Measurements from ENCODE around the gene MKLN1. TPM values are rescaled to one million over a fixed set of nuclear protein-coding genes. Genes with fewer than 3 reads are reported as not detected.

MKLN1 gene
- polyA plus RNA-seq, 2 of the 4 experiments (the other 2 are of a cell fraction) = 39.6 to 84.5 TPM

DNA sequence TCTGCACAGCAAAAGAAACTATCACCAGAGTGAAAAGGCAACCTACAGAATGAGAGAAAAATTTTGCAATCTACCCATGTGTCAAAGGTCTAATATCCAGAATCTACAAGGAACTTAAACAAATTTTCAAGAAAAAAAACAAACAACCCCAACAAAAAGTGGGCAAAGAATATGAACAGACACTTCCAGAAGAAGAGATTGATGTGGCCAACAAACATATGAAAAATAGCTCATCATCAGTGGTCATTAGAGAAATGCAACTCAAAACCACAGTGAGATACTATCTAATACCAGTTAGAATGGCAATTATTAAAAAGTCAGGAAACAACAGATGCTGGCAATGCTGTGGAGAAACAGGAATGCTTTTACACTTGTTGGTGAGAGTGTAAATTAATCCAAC, 7.1 kb upstream of the MKLN1 start:
- ATAC-seq = no peak
- no peak overlapping the region for H3K4me3 ChIP-seq
- no peak overlapping the region for H3K4me2 ChIP-seq
- no peak for DNase-seq (ENCODE audit: low read depth in 1 of 2, low spot score in 1 of 2)
- FAIRE-seq = no peak
- TF ChIP-seq TP53 (CRISPR knock-in tag; IDR thresholded peaks at IDR 0.05) (no peak), JUNB (IDR thresholded peaks at IDR 0.05) (no peak), EP300 (IDR thresholded peaks at IDR 0.05) (no peak), MAFK (IDR thresholded peaks at IDR 0.05; ENCODE audit: partially characterized antibody) (no peak), EHF (CRISPR knock-in tag; IDR thresholded peaks at IDR 0.05) (no peak), FOSB (CRISPR knock-in tag; IDR thresholded peaks at IDR 0.05) (no peak), MYC (IDR thresholded peaks at IDR 0.05; ENCODE audit: borderline replicate concordance, low read length) (no peak), ZC3H11A (IDR thresholded peaks at IDR 0.05) (no peak), FOSL2 (IDR thresholded peaks at IDR 0.05) (no peak), FOSL2 (CRISPR knock-in tag; IDR thresholded peaks at IDR 0.05) (no peak), NR3C1 (IDR thresholded peaks at IDR 0.05) (no peak), HEYL (CRISPR knock-in tag; IDR thresholded peaks at IDR 0.05) (no peak)
- TF ChIP-seq, protein P1, sequence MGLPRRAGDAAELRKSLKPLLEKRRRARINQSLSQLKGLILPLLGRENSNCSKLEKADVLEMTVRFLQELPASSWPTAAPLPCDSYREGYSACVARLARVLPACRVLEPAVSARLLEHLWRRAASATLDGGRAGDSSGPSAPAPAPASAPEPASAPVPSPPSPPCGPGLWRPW (IDR thresholded peaks at IDR 0.05) = no peak
- TF ChIP-seq, protein P2, sequence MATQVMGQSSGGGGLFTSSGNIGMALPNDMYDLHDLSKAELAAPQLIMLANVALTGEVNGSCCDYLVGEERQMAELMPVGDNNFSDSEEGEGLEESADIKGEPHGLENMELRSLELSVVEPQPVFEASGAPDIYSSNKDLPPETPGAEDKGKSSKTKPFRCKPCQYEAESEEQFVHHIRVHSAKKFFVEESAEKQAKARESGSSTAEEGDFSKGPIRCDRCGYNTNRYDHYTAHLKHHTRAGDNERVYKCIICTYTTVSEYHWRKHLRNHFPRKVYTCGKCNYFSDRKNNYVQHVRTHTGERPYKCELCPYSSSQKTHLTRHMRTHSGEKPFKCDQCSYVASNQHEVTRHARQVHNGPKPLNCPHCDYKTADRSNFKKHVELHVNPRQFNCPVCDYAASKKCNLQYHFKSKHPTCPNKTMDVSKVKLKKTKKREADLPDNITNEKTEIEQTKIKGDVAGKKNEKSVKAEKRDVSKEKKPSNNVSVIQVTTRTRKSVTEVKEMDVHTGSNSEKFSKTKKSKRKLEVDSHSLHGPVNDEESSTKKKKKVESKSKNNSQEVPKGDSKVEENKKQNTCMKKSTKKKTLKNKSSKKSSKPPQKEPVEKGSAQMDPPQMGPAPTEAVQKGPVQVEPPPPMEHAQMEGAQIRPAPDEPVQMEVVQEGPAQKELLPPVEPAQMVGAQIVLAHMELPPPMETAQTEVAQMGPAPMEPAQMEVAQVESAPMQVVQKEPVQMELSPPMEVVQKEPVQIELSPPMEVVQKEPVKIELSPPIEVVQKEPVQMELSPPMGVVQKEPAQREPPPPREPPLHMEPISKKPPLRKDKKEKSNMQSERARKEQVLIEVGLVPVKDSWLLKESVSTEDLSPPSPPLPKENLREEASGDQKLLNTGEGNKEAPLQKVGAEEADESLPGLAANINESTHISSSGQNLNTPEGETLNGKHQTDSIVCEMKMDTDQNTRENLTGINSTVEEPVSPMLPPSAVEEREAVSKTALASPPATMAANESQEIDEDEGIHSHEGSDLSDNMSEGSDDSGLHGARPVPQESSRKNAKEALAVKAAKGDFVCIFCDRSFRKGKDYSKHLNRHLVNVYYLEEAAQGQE (IDR thresholded peaks at IDR 0.05) = no peak
- TF ChIP-seq, protein P3, sequence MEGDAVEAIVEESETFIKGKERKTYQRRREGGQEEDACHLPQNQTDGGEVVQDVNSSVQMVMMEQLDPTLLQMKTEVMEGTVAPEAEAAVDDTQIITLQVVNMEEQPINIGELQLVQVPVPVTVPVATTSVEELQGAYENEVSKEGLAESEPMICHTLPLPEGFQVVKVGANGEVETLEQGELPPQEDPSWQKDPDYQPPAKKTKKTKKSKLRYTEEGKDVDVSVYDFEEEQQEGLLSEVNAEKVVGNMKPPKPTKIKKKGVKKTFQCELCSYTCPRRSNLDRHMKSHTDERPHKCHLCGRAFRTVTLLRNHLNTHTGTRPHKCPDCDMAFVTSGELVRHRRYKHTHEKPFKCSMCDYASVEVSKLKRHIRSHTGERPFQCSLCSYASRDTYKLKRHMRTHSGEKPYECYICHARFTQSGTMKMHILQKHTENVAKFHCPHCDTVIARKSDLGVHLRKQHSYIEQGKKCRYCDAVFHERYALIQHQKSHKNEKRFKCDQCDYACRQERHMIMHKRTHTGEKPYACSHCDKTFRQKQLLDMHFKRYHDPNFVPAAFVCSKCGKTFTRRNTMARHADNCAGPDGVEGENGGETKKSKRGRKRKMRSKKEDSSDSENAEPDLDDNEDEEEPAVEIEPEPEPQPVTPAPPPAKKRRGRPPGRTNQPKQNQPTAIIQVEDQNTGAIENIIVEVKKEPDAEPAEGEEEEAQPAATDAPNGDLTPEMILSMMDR (IDR thresholded peaks at IDR 0.05) = no peak
- TF ChIP-seq, protein P4, sequence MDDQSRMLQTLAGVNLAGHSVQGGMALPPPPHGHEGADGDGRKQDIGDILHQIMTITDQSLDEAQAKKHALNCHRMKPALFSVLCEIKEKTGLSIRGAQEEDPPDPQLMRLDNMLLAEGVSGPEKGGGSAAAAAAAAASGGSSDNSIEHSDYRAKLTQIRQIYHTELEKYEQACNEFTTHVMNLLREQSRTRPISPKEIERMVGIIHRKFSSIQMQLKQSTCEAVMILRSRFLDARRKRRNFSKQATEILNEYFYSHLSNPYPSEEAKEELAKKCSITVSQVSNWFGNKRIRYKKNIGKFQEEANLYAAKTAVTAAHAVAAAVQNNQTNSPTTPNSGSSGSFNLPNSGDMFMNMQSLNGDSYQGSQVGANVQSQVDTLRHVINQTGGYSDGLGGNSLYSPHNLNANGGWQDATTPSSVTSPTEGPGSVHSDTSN (IDR thresholded peaks at IDR 0.05) = no peak
- ChIA-PET CTCF (interaction anchor here (1.0 kb wide), 1 partner anchor 42 kb away, joined by 4 read pairs; no protein-coding TSS in a partner anchor), POLR2A (no interaction called here)
- H3K27ac ChIP-seq = no peak overlapping the region
- peaks cover 17% of the 10 kb centered on the region for H3K4me1 ChIP-seq
- 0 out of 3 replicates have a peak, but pooled peaks cover 8% of the 10 kb centered on the region for H3K9me3 ChIP-seq

DNA sequence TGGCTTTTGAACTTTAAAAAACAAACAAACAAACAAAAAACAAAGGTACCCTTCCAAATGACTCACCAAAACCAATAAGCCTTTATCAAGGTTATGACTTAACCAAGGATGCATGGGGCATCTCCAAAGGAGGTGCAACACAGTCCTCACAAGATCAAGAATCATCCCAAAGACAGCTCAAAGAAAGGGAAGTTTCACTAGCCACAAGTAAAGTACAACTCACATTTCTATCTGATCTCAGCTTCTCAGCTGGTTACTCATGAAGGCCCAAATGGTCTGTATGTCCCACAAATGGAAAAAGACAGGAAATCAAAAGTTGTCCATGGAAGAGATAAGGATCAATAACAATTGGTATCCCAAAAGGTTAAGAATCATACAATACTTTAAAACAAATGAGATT, 6.0 kb upstream of the MKLN1 start:
- FAIRE-seq (no peak), DNase-seq (ENCODE audit: low read depth in 1 of 2, low spot score in 1 of 2) (no peak), ATAC-seq (no peak)
- CTCF ChIA-PET = interaction anchor here (1.0 to 1.3 kb wide), 2 partner anchors 19 to 43 kb away, joined by 4 read pairs; no protein-coding TSS in a partner anchor
- Histone ChIP-seq H3K27ac (no peak overlapping the region), H3K4me1 (peaks cover 27% of the 10 kb centered on the region), H3K4me2 (no peak overlapping the region), H3K4me3 (no peak overlapping the region), H3K9me3 (0 out of 3 replicates have a peak, but pooled peaks cover 8% of the 10 kb centered on the region)
- POLR2A ChIA-PET = no interaction called here
- TF ChIP-seq, protein P2 (IDR thresholded peaks at IDR 0.05) = no peak
- no peak for TF ChIP-seq JUNB (IDR thresholded peaks at IDR 0.05)
- TF ChIP-seq, protein P5, sequence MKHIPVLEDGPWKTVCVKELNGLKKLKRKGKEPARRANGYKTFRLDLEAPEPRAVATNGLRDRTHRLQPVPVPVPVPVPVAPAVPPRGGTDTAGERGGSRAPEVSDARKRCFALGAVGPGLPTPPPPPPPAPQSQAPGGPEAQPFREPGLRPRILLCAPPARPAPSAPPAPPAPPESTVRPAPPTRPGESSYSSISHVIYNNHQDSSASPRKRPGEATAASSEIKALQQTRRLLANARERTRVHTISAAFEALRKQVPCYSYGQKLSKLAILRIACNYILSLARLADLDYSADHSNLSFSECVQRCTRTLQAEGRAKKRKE (CRISPR knock-in tag; IDR thresholded peaks at IDR 0.05; ENCODE audit: low read depth) = no peak
- no peak for TF ChIP-seq CBX2 (IDR thresholded peaks at IDR 0.05; ENCODE audit: borderline replicate concordance, low read depth)
- no peak for TF ChIP-seq TP53 (CRISPR knock-in tag; IDR thresholded peaks at IDR 0.05)
- TF ChIP-seq, protein P1 (IDR thresholded peaks at IDR 0.05) = no peak
- no peak for TF ChIP-seq ZSCAN20 (CRISPR knock-in tag; IDR thresholded peaks at IDR 0.05)
- TF ChIP-seq HOXB5 (CRISPR knock-in tag; IDR thresholded peaks at IDR 0.05) = no peak
- TF ChIP-seq EHF (CRISPR knock-in tag; IDR thresholded peaks at IDR 0.05) = no peak
- no peak for TF ChIP-seq POLR2A (IDR thresholded peaks at IDR 0.05; ENCODE audit: low read length)
- no peak for TF ChIP-seq ZC3H11A (IDR thresholded peaks at IDR 0.05)
- no peak for TF ChIP-seq FOSL2 (IDR thresholded peaks at IDR 0.05)
- TF ChIP-seq FOSL2 (CRISPR knock-in tag; IDR thresholded peaks at IDR 0.05) = no peak
- no peak for TF ChIP-seq MAZ (IDR thresholded peaks at IDR 0.05; ENCODE audit: borderline replicate concordance, low read depth, low read length)
- TF ChIP-seq, protein P6, sequence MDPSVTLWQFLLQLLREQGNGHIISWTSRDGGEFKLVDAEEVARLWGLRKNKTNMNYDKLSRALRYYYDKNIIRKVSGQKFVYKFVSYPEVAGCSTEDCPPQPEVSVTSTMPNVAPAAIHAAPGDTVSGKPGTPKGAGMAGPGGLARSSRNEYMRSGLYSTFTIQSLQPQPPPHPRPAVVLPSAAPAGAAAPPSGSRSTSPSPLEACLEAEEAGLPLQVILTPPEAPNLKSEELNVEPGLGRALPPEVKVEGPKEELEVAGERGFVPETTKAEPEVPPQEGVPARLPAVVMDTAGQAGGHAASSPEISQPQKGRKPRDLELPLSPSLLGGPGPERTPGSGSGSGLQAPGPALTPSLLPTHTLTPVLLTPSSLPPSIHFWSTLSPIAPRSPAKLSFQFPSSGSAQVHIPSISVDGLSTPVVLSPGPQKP (IDR thresholded peaks at IDR 0.05; ENCODE audit: low read depth, low read length) = no peak
